ENCODE results near the gene UGT1A8.

Gene UGT1A8

GRCh38 chr2:233799716-233800115 is 182.3 kb downstream of the UGT1A8 start:
- H3K27ac ChIP-seq, result no peak overlapping the region
- no peak overlapping the region for H3K4me3 ChIP-seq (ENCODE audit: low read depth, low read length)
- no peak for DNase-seq
- no peaks in the 10 kb centered on the region for H3K27me3 ChIP-seq (replicated peaks)
- TF ChIP-seq CTCF (IDR thresholded peaks at IDR 0.05; ENCODE audit: low read depth, low read length, missing control alignments), result no peak
- no peaks in the 10 kb centered on the region for H3K36me3 ChIP-seq (replicated peaks)
- in situ Hi-C loops (cut with HindIII; ENCODE audit: low pct_ligation_motif_present, low sequenced_read_pairs), result no loop called here

GRCh38 chr2:233800208-233800607 is 182.8 kb downstream of the UGT1A8 start:
- Histone ChIP-seq H3K27me3 (replicated peaks) (no peaks in the 10 kb centered on the region), H3K4me3 (ENCODE audit: low read depth, low read length) (no peak overlapping the region), H3K36me3 (replicated peaks) (no peaks in the 10 kb centered on the region), H3K27ac (no peak overlapping the region)
- TF ChIP-seq CTCF (IDR thresholded peaks at IDR 0.05; ENCODE audit: low read depth, low read length, missing control alignments), result no peak
- in situ Hi-C loops (cut with HindIII; ENCODE audit: low pct_ligation_motif_present, low sequenced_read_pairs), result no loop called here
- DNase-seq, result no peak

DNA sequence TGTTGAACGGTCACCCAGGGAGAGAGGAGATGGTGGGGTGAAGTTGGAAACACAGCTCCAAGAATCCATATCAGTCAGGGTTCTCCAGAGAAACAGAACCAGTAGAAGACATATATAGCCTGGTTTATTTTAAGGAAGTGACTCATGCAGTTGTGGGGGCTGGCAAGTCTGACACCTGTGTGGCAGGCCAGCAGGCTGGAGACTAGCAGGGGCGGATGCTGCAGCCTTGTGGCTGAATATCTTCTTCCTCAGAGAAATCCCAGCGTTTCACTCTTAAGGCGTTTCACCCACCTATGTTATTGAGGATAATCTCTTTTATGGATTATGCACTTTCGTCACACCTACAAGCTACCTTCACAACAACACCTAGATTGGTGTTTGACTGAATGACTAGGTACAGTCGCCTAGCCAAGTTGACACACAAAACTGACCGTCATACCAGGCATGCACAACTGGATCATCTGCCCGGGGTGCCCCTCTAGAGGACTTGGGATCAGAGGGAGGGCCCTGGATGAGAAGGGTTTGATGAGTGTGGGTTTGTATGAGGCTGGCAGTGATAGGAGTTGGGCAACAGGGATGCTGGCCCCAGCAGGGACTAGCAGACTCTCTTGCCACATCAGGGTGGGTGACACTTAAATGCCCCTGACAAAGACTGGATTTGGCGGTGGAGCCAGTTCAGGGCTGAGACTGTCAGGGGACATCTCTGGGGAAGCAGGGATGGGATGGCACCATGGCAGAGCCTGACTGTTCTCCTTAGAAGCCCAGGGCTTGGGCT is 184.1 kb downstream of the UGT1A8 start:
- Histone ChIP-seq H3K36me3 (replicated peaks) (no peaks in the 10 kb centered on the region), H3K4me3 (ENCODE audit: low read depth, low read length) (no peak overlapping the region), H3K27ac (no peak overlapping the region), H3K27me3 (replicated peaks) (no peaks in the 10 kb centered on the region)
- in situ Hi-C loops (cut with HindIII; ENCODE audit: low pct_ligation_motif_present, low sequenced_read_pairs), result no loop called here
- DNase-seq, result no peak
- TF ChIP-seq CTCF (IDR thresholded peaks at IDR 0.05; ENCODE audit: low read depth, low read length, missing control alignments), result no peak

GRCh38 chr2:233802132-233802815 is 184.8 kb downstream of the UGT1A8 start:
- no peak overlapping the region for H3K27ac ChIP-seq
- no peaks in the 10 kb centered on the region for H3K27me3 ChIP-seq (replicated peaks)
- TF ChIP-seq CTCF (IDR thresholded peaks at IDR 0.05; ENCODE audit: low read depth, low read length, missing control alignments), result no peak
- DNase-seq, result no peak
- no peak overlapping the region for H3K4me3 ChIP-seq (ENCODE audit: low read depth, low read length)
- H3K36me3 ChIP-seq (replicated peaks), result no peaks in the 10 kb centered on the region
- in situ Hi-C loops (cut with HindIII; ENCODE audit: low pct_ligation_motif_present, low sequenced_read_pairs), result no loop called here

DNA sequence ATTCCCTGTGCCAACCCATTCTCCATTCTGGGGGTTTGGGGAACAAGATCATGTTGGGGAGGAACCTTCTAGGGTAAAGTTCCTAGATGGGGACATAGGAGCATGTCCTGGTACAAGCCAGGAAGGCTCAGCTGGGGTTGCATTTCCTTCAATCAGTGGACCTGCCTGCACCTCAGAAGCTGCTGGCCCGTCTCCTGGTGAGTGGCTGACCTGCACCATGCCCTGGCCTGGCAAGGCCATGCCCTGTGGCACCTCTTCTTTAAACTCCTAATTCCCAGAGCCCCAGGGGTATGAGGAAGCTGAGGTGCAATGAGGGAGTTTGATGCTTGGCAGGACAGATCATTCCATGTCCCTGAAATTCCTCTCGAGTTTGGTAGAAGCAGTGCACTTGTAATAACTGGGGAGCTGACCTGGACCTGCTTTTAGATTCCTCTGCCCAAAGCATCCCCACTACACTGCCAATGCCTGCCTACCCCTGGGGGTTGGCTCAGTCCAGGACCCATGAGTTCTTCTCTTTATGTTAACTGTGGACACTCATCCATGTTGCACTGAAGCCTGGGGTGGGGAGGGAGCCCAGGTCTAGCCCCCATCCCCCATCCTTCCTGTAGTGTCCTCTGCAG is 186.0 kb downstream of the UGT1A8 start:
- TF ChIP-seq CTCF (IDR thresholded peaks at IDR 0.05; ENCODE audit: low read depth, low read length, missing control alignments), result no peak
- Histone ChIP-seq H3K27me3 (replicated peaks) (no peaks in the 10 kb centered on the region), H3K36me3 (replicated peaks) (no peaks in the 10 kb centered on the region), H3K27ac (no peak overlapping the region), H3K4me3 (ENCODE audit: low read depth, low read length) (no peak overlapping the region)
- DNase-seq, result no peak
- in situ Hi-C loops (cut with HindIII; ENCODE audit: low pct_ligation_motif_present, low sequenced_read_pairs), result no loop called here
